Small intestine (tissue), 7 donors: ENCODE measurements around the gene TRAPPC12. TPM values are rescaled to one million over a fixed set of nuclear protein-coding genes. Genes with fewer than 3 reads are reported as not detected.
"Not testable (repeated sequence)": the region's sequence is repeated elsewhere in the genome, so short reads cannot be mapped to it uniquely, and the experiment has no call there.

Source experiments
- DNase-seq, 2 donors: peaks; one replicate each; pipeline versions ENCODE4 v3.0.0 to v3.0.0-alpha.2; 2013
- FAIRE-seq: peaks from 2 replicates; lab custom pipeline; 2012; peaks lifted over from hg19 to GRCh38; lab: Jason Lieb, UNC
- H3K27ac ChIP-seq, 3 donors: one replicate each; pipeline ENCODE4 v1.5.1; 2013; ENCODE audit warnings: low read length in 2 of 3, mild to moderate bottlenecking in 2 of 3, control low read depth in 1 of 3, inconsistent platforms in 1 of 3, low read depth in 1 of 3, moderate library complexity in 1 of 3
- H3K27me3 ChIP-seq, 3 donors: one replicate each; pipeline ENCODE4 v1.6.1; 2013; ENCODE audit warnings: low read length in 3 of 3, inconsistent platforms in 1 of 3; ENCODE audit not compliant: control insufficient read depth in 3 of 3, insufficient read depth in 3 of 3
- H3K36me3 ChIP-seq, 3 donors: one replicate each; pipeline ENCODE4 v1.6.1; 2013; ENCODE audit warnings: low read length in 3 of 3, inconsistent platforms in 1 of 3, low read depth in 1 of 3, mild to moderate bottlenecking in 1 of 3, moderate library complexity in 1 of 3; ENCODE audit not compliant: control insufficient read depth in 3 of 3, insufficient read depth in 2 of 3
- H3K4me1 ChIP-seq, 3 donors: one replicate each; pipeline ENCODE4 v1.6.1; 2013; ENCODE audit warnings: low read length in 2 of 3, inconsistent platforms in 1 of 3, low read depth in 1 of 3, mild to moderate bottlenecking in 1 of 3, moderate library complexity in 1 of 3; ENCODE audit not compliant: control insufficient read depth in 3 of 3, insufficient read depth in 2 of 3
- H3K4me3 ChIP-seq, 3 donors: one replicate each; pipeline ENCODE4 v1.5.1; 2013; ENCODE audit warnings: low read length in 3 of 3, control low read depth in 1 of 3, inconsistent platforms in 1 of 3, low read depth in 1 of 3, mild to moderate bottlenecking in 1 of 3, moderate library complexity in 1 of 3
- H3K9me3 ChIP-seq, 2 donors: one replicate each; pipeline ENCODE4 v1.6.1; 2013; ENCODE audit warnings: low read depth in 1 of 2, low read length in 1 of 2; ENCODE audit not compliant: control insufficient read depth in 2 of 2, insufficient read depth in 1 of 2
- WGBS, 3 donors: extraction: QIAGEN DNeasy Blood & Tissue Kit; methylation state at CpG; one replicate each; pipeline ENCODE4 v1.1.7; 2013; 5-methylcytosine and 5-hydroxymethylcytosine counted together
- polyA plus RNA-seq, 4 donors: library from polyadenylated mRNA; stranded (reverse) in 3 of 4; unstranded in 1 of 4; fragments of 200-250 nt in 3 of 4; fragments of 120-200 nt in 1 of 4; gene quantifications; one replicate each; pipeline versions ENCODE4 v1.2.1 to v1.2.3, GENCODE V29; 2013
- donor health status: healthy with polysubstance abuse.
- donor health status: control.
- donor health status: control.
- donor health status: Bipolar disorder and iron deficiency.
- donor health status: healthy.

TRAPPC12 gene
- polyA plus RNA-seq, 4 donors, result 43.9 to 120 (median 87.9) TPM

DNA sequence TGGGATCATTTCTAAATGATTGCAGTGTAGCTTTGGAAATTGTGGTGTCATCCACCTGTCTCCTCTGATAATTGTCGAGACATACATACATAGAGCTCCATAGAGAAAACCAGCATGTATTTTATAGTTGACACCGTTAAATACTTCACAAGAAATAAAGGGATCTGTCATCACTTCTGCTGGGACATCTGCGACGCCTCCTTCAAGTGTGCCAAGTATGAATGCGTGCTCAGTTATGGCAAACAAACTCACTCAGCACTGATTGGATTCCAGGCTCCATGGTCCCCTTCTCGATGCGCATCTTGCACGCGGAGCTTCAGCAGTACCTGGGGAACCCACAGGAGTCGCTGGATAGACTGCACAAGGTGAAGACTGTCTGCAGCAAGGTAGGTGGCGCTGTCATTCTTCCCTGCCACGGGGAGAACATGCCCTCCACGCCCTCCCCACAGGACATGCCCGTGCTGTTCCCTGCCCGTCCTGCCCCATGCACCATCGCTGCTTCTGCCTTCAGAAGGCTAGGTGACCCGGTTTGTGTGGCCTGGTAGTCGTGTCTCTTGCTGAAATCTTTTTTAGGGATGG lies 64.1 kb downstream of the TRAPPC12 start:
- peaks cover 0 to 7% (median 0%) of the 10 kb centered on the region in 3 donors for H3K4me1 ChIP-seq
- H3K27me3 ChIP-seq, result no peaks in the 10 kb centered on the region
- H3K9me3 ChIP-seq, result no peaks in the 10 kb centered on the region
- H3K4me3 ChIP-seq, result no peak overlapping the region
- FAIRE-seq (no peak), DNase-seq (no peak)
- peaks cover 5 to 43% (median 23%) of the 10 kb centered on the region in 3 donors for H3K36me3 ChIP-seq
- whole genome bisulfite sequencing, 3 donors, result 91 to 95% (median 95%) methylated on average over 18 of the region's 18 CpGs
- H3K27ac ChIP-seq, result no peak overlapping the region

DNA sequence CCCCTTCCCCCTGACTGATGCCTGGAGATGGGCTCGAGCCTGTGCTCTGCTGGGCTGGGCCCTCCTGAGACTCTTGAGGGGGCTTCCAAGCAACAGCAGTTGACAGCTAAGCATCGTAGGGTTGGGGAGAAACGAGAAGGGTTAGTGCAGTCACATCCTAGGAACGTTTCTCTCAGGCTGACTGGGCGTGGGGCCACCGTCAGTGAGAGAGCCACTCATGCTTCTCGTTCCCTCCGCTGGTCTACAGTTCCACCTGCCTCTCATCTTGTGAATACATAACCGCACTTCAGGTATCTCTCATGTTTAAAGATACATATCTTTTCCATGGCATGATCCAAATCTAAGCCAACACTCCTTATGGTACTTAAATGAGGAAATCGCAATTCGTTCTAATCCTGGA lies 66.4 kb downstream of the TRAPPC12 start:
- Histone ChIP-seq H3K27ac (no peak overlapping the region), H3K9me3 (no peaks in the 10 kb centered on the region), H3K4me3 (no peak overlapping the region), H3K27me3 (no peaks in the 10 kb centered on the region), H3K36me3 (peaks cover 5 to 62% (median 26%) of the 10 kb centered on the region in 3 donors), H3K4me1 (peaks cover 0 to 3% (median 0%) of the 10 kb centered on the region in 3 donors)
- DNase-seq, result no peak
- no peak for FAIRE-seq
- WGBS, 3 donors, result 91 to 92% (median 92%) methylated on average over 11 of the region's 11 CpGs

GRCh38 chr2:3446381-3446780 lies 66.9 kb downstream of the TRAPPC12 start:
- Histone ChIP-seq H3K4me3 (no peak overlapping the region), H3K27ac (no peak overlapping the region), H3K9me3 (no peaks in the 10 kb centered on the region), H3K4me1 (peaks cover 0 to 3% (median 0%) of the 10 kb centered on the region in 3 donors), H3K27me3 (no peaks in the 10 kb centered on the region), H3K36me3 (peaks cover 5 to 65% (median 26%) of the 10 kb centered on the region in 3 donors)
- FAIRE-seq (no peak), DNase-seq (no peak)
- WGBS, 3 donors, result 96 to 98% (median 97%) methylated on average over 10 of the region's 10 CpGs

GRCh38 chr2:3447186-3447585 lies 67.7 kb downstream of the TRAPPC12 start:
- H3K4me1 ChIP-seq, FAIRE-seq, DNase-seq, H3K4me3 ChIP-seq, H3K9me3 ChIP-seq, H3K27me3 ChIP-seq, H3K27ac ChIP-seq: not testable (repeated sequence)
- WGBS, 3 donors, result 92 to 96% (median 93%) methylated on average over 6 of the region's 6 CpGs
- H3K36me3 ChIP-seq, result peaks cover 8 to 71% (median 26%) of the 10 kb centered on the region in 3 donors

GRCh38 chr2:3447789-3448317 lies 68.4 kb downstream of the TRAPPC12 start:
- no peaks in the 10 kb centered on the region for H3K27me3 ChIP-seq
- peaks cover 0 to 3% (median 0%) of the 10 kb centered on the region in 3 donors for H3K4me1 ChIP-seq
- no peak overlapping the region for H3K27ac ChIP-seq
- DNase-seq (no peak), FAIRE-seq (no peak)
- H3K9me3 ChIP-seq, result no peaks in the 10 kb centered on the region
- no peak overlapping the region for H3K4me3 ChIP-seq
- WGBS, 3 donors, result 72 to 86% (median 86%) methylated on average over 9 of the region's 9 CpGs
- peaks cover 11 to 76% (median 26%) of the 10 kb centered on the region in 3 donors for H3K36me3 ChIP-seq

- not testable (repeated sequence) for H3K4me3 ChIP-seq, H3K27me3 ChIP-seq, H3K9me3 ChIP-seq, DNase-seq, FAIRE-seq, H3K27ac ChIP-seq, H3K4me1 ChIP-seq
- H3K36me3 ChIP-seq, result peaks cover 11 to 78% (median 26%) of the 10 kb centered on the region in 3 donors
- 75 to 90% (median 88%) methylated on average over 35 of the region's 35 CpGs for WGBS, 3 donors
Observed at GRCh38 chr2:3448441-3448911, 69.0 kb downstream of the TRAPPC12 start.

- Histone ChIP-seq H3K27ac (no peak overlapping the region), H3K36me3 (peaks cover 11 to 73% (median 24%) of the 10 kb centered on the region in 3 donors), H3K4me3 (no peak overlapping the region), H3K9me3 (no peaks in the 10 kb centered on the region), H3K4me1 (no peaks in the 10 kb centered on the region), H3K27me3 (no peaks in the 10 kb centered on the region)
- FAIRE-seq, result no peak
- WGBS, 3 donors, result 74 to 90% (median 87%) methylated on average over 13 of the region's 13 CpGs
- no peak for DNase-seq
Observed at GRCh38 chr2:3449086-3449485, 69.6 kb downstream of the TRAPPC12 start.

DNA sequence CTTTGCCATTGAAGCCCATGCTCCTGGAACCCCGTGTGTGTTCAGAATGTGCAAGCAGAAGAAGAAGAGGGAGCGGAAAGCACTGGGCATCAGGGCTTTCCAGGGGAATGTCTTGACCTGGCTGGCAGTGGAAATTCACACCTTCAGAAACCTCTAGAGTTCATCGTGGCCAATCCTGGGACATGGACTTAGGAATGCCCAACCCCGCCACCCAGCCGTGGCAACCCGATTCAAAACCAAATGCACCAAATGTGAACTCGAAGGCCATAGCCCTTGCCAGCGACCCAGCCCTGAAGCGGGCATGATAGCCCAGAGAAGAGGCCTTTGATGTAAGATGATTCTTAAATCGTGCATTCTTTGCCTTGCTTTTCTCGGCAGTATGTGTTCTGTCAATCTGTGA lies 70.4 kb downstream of the TRAPPC12 start:
- WGBS, 3 donors, result 90 to 95% (median 92%) methylated on average over 11 of the region's 11 CpGs
- DNase-seq, result no peak
- Histone ChIP-seq H3K36me3 (peaks cover 11 to 79% (median 21%) of the 10 kb centered on the region in 3 donors), H3K9me3 (peaks cover 0 to 2% of the 10 kb centered on the region in 2 donors), H3K4me1 (no peaks in the 10 kb centered on the region), H3K27ac (no peak overlapping the region), H3K4me3 (no peak overlapping the region), H3K27me3 (no peaks in the 10 kb centered on the region)
- no peak for FAIRE-seq
